ENCODE measurements around the gene GIMAP5. TPM values are rescaled to one million over a fixed set of nuclear protein-coding genes. Genes with fewer than 3 reads are reported as not detected.

The GIMAP5 gene
- total and polyA plus RNA-seq, 10 of the 15 experiments (the other 5 are each of a cell fraction or from before 2014, with no cell fraction given) = 3.7 to 9.1 (median 6.7) TPM

DNA sequence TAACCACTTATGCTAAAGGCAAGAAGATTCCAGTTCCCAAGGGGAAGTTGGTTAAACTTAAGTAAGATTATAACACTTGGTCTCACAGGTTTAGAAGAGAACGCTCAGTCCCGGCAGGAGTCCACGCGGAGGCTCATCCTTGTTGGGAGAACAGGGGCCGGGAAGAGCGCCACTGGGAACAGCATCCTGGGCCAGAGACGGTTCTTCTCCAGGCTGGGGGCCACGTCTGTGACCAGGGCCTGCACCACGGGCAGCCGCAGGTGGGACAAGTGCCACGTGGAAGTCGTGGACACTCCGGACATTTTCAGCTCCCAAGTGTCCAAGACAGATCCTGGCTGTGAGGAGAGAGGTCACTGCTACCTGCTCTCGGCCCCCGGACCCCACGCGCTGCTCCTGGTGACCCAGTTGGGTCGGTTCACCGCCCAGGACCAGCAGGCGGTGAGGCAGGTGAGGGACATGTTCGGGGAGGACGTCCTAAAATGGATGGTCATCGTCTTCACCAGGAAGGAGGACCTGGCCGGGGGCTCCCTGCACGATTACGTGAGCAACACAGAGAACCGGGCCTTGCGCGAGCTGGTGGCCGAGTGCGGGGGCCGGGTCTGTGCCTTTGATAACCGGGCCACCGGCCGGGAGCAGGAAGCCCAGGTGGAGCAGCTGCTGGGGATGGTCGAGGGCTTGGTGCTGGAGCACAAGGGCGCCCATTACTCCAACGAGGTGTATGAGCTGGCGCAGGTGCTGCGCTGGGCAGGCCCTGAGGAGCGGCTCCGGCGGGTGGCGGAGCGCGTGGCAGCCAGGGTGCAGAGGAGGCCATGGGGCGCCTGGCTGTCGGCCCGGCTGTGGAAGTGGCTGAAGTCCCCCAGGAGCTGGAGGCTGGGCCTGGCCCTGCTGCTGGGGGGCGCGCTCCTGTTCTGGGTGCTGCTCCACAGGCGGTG lies 17.0 kb upstream of the GIMAP5 start (continued):
- TF ChIP-seq, protein P1, sequence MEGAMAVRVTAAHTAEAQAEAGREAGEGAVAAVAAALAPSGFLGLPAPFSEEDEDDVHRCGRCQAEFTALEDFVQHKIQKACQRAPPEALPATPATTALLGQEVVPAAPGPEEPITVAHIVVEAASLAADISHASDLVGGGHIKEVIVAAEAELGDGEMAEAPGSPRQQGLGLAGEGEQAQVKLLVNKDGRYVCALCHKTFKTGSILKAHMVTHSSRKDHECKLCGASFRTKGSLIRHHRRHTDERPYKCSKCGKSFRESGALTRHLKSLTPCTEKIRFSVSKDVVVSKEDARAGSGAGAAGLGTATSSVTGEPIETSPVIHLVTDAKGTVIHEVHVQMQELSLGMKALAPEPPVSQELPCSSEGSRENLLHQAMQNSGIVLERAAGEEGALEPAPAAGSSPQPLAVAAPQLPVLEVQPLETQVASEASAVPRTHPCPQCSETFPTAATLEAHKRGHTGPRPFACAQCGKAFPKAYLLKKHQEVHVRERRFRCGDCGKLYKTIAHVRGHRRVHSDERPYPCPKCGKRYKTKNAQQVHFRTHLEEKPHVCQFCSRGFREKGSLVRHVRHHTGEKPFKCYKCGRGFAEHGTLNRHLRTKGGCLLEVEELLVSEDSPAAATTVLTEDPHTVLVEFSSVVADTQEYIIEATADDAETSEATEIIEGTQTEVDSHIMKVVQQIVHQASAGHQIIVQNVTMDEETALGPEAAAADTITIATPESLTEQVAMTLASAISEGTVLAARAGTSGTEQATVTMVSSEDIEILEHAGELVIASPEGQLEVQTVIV (IDR thresholded peaks at IDR 0.05; ENCODE audit: borderline replicate concordance, partially characterized antibody) = no peak
- TF ChIP-seq ZNF217 (IDR thresholded peaks at IDR 0.05) (no peak), CBX5 (IDR thresholded peaks at IDR 0.05; ENCODE audit: low read depth) (no peak)
- TF ChIP-seq, protein P2, sequence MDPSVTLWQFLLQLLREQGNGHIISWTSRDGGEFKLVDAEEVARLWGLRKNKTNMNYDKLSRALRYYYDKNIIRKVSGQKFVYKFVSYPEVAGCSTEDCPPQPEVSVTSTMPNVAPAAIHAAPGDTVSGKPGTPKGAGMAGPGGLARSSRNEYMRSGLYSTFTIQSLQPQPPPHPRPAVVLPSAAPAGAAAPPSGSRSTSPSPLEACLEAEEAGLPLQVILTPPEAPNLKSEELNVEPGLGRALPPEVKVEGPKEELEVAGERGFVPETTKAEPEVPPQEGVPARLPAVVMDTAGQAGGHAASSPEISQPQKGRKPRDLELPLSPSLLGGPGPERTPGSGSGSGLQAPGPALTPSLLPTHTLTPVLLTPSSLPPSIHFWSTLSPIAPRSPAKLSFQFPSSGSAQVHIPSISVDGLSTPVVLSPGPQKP (IDR thresholded peaks at IDR 0.05; ENCODE audit: low read depth, low read length) = no peak

DNA sequence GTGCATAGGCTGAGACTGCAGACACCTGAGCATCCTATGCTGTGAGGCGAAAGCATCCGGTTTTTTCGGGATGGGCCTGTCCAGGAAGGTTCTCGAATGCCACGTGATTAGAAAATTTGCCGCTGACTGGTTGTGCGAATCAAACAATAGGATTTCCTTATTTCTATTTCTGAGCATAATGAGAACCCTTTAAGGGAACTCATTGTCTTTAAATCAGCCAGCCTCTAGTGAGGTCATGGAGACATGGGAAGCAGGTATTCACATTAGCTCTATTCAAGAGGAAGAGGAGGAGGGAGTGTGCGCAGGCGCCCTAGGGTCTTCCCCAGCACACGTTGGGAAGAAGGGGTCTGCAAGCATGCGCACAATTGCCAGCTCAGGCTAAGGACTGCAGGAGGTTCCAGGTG lies 15.2 kb upstream of the GIMAP5 start:
- Histone ChIP-seq H3K4me3 (no peak overlapping the region), H3K4me2 (ENCODE audit: control insufficient read depth, insufficient read depth) (no peak overlapping the region), H3K79me2 (ENCODE audit: control insufficient read depth, insufficient read depth, low read length) (peaks cover 5% of the 10 kb centered on the region), H4K20me1 (ENCODE audit: control insufficient read depth, insufficient read depth) (no peaks in the 10 kb centered on the region), H3K27ac (ENCODE audit: control insufficient read depth, insufficient read depth) (no peak overlapping the region), H3K9ac (ENCODE audit: control insufficient read depth, insufficient read depth, low read length) (no peak overlapping the region), H2AFZ (ENCODE audit: control insufficient read depth, low read depth, low read length) (no peak overlapping the region), H3K4me1 (ENCODE audit: control insufficient read depth, insufficient read depth, low read length) (no peaks in the 10 kb centered on the region), H3K36me3 (ENCODE audit: control insufficient read depth in 2 of 2, insufficient read depth in 2 of 2, low read length in 1 of 2) (peaks cover 0 to 1% of the 10 kb centered on the region in 2 experiments; a peak in 1 of 4 replicates), H3K27me3 (replicated peaks in 1 of 2; ENCODE audit: control insufficient read depth in 2 of 2, insufficient read depth in 2 of 2, low read length in 1 of 2) (no peaks in the 10 kb centered on the region), H3K9me3 (replicated peaks; ENCODE audit: control insufficient read depth, insufficient read depth, low read length) (no peaks in the 10 kb centered on the region; the same call in 1 of the 3 replicates)
- DNase-seq (ENCODE audit: low read depth, low spot score) (no peak), ATAC-seq (no peak), FAIRE-seq (no peak)
- ChIA-PET CTCF (no interaction called here), POLR2A (no interaction called here), SMC1A (ENCODE audit: uncharacterized antibody, unreplicated experiment) (interaction anchor here (1.8 kb wide), 1 partner anchor 160 kb away, joined by 6 read pairs; no protein-coding TSS in a partner anchor), RAD21 (ENCODE audit: unreplicated experiment) (interaction anchor here (1.6 kb wide), 1 partner anchor 273 kb away, joined by 3 read pairs; no protein-coding TSS in a partner anchor)
- no TSS peak for BruUV-seq (replicated peaks)
- WGBS (ENCODE audit: insufficient coverage, insufficient replicate concordance, low lambda C conversion rate, missing lambda C conversion rate) = 82% methylated on average over 11 of the region's 11 CpGs
- intact Hi-C loops (cut with micrococcal nuclease; ENCODE audit: unreplicated experiment) (no loop called here), in situ Hi-C loops (cut with MboI) (no loop called here)
- TF ChIP-seq, protein P3, sequence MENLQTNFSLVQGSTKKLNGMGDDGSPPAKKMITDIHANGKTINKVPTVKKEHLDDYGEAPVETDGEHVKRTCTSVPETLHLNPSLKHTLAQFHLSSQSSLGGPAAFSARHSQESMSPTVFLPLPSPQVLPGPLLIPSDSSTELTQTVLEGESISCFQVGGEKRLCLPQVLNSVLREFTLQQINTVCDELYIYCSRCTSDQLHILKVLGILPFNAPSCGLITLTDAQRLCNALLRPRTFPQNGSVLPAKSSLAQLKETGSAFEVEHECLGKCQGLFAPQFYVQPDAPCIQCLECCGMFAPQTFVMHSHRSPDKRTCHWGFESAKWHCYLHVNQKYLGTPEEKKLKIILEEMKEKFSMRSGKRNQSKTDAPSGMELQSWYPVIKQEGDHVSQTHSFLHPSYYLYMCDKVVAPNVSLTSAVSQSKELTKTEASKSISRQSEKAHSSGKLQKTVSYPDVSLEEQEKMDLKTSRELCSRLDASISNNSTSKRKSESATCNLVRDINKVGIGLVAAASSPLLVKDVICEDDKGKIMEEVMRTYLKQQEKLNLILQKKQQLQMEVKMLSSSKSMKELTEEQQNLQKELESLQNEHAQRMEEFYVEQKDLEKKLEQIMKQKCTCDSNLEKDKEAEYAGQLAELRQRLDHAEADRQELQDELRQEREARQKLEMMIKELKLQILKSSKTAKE (IDR thresholded peaks at IDR 0.05; ENCODE audit: low read depth, poor library complexity, severe bottlenecking) = no peak
- no peak for TF ChIP-seq MEF2B (IDR thresholded peaks at IDR 0.05; ENCODE audit: partially characterized antibody, poor library complexity, severe bottlenecking)
- no peak for TF ChIP-seq ZNF207 (IDR thresholded peaks at IDR 0.05; ENCODE audit: borderline replicate concordance)
- TF ChIP-seq ZNF274 (IDR thresholded peaks at IDR 0.05; ENCODE audit: insufficient read depth, insufficient read length) = no peak
- TF ChIP-seq JUNB (IDR thresholded peaks at IDR 0.05) = no peak
- TF ChIP-seq KLF5 (IDR thresholded peaks at IDR 0.05; ENCODE audit: partially characterized antibody) = no peak
- TF ChIP-seq NR2F1 (conservative IDR thresholded peaks at IDR 0.05) = no peak
